ENCODE results near the gene NPHS2.

Gene NPHS2

GRCh38 chr1:179575497-179576314, at the start of gene NPHS2:
Gene NPHS2, minus strand, starts transcription at chr1:179575948. Its CDS starts 84 bp downstream, at chr1:179575864.
- no peak for DNase-seq (ENCODE audit: low spot score)

- DNase-seq (ENCODE audit: low spot score) = no peak
These were observed 36.6 kb upstream of the NPHS2 start for GRCh38 chr1:179612361-179612760.

- no peak for DNase-seq (ENCODE audit: low spot score)
These were observed 25.3 kb upstream of the NPHS2 start for GRCh38 chr1:179601093-179601492.

- no peak for DNase-seq (ENCODE audit: low spot score)
These were observed 24.0 kb upstream of the NPHS2 start for GRCh38 chr1:179599623-179600249.

GRCh38 chr1:179598631-179599030, 22.9 kb upstream of the NPHS2 start:
- DNase-seq (ENCODE audit: low spot score) = no peak

- DNase-seq (ENCODE audit: low spot score) = no peak
These were observed 16.1 kb upstream of the NPHS2 start, which contains the start of gene TDRD5 for GRCh38 chr1:179591592-179592580. Gene TDRD5, plus strand, starts transcription at chr1:179591832. Its CDS starts 784 bp downstream, at chr1:179592616.

- no peak for DNase-seq (ENCODE audit: low spot score)
These were observed 15.5 kb upstream of the NPHS2 start for GRCh38 chr1:179591253-179591591.

- DNase-seq (ENCODE audit: low spot score) = no peak
These were observed 14.9 kb upstream of the NPHS2 start for GRCh38 chr1:179590671-179591070.

- no peak for DNase-seq (ENCODE audit: low spot score)
These were observed 13.8 kb upstream of the NPHS2 start for GRCh38 chr1:179589509-179589908.

- DNase-seq (ENCODE audit: low spot score) = no peak
These were observed 12.8 kb upstream of the NPHS2 start for GRCh38 chr1:179588425-179589024.

- no peak for DNase-seq (ENCODE audit: low spot score)
These were observed 11.6 kb upstream of the NPHS2 start for GRCh38 chr1:179587336-179587735.

GRCh38 chr1:179586107-179586823, 10.5 kb upstream of the NPHS2 start:
- no peak for DNase-seq (ENCODE audit: low spot score)

- no peak for DNase-seq (ENCODE audit: low spot score)
These were observed 8.1 kb upstream of the NPHS2 start for GRCh38 chr1:179583771-179584320.

GRCh38 chr1:179576509-179576908, 761 bp upstream of the NPHS2 start:
- no peak for DNase-seq (ENCODE audit: low spot score)

GRCh38 chr1:179558078-179558477, 17.7 kb downstream of the NPHS2 start:
- no peak for DNase-seq (ENCODE audit: low spot score)

- no peak for DNase-seq (ENCODE audit: low spot score)
These were observed 21.3 kb downstream of the NPHS2 start for GRCh38 chr1:179554427-179554826.

GRCh38 chr1:179550746-179551682, 24.7 kb downstream of the NPHS2 start:
- no peak for DNase-seq (ENCODE audit: low spot score)

GRCh38 chr1:179549368-179549700, 26.4 kb downstream of the NPHS2 start:
- DNase-seq (ENCODE audit: low spot score) = no peak

- no peak for DNase-seq (ENCODE audit: low spot score)
These were observed 26.9 kb downstream of the NPHS2 start for GRCh38 chr1:179548666-179549367.
